UCSD-AML1 (cell line): ENCODE measurements around the gene CAST.

Experiments used
- DNase-seq: peaks from one replicate; lab custom pipeline; 2025; ENCODE audit not compliant: unreplicated experiment; lab: John Stamatoyannopoulos, UW

CAST gene

GRCh38 chr5:96809921-96810320 lies 147.7 kb downstream of the CAST start:
- no peak for DNase-seq

GRCh38 chr5:96812851-96813250 lies 150.7 kb downstream of the CAST start:
- DNase-seq = no peak

DNA sequence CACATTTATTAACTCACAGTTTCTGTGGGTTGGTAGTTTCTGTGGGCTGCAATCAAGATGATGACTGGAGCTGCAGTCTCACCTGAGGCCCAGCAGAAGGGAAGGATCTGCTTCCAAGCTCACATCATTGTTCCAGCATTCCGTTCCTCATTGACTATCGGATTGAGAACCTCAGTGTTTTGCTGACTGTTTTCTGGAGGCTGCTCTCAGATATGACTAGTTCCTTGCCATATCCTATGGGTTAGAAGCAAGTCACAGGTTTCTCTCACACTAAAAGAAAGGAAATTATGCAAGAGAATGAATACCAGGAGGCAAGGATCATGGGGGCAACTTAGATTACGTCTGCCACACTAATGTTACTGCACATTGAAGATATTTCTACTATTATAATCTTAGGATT lies 151.9 kb downstream of the CAST start:
- no peak for DNase-seq

DNA sequence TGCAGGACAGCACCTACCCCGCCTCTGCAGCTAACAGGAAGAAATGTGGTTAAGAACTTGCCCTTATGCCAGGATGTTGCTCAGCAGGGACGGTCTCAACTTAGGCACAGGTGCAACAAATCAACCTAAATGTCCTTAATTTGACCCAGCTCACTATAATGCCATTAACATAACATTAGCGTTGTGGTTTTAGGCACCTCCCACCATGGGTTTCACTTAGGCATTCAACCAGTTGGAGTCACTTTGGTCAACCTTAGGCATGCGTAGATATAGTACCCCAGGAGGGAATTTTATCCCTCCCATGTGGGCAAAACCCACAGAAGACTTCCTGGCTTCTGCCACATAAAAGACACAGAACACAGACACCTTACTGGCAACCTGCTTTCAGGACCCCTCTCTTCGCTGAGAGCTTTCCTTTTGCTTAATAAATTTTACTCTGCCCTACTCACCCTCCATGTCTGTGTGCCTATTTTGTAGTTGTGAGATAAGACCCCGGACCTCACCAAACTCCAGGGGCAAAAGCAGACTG lies 154.3 kb downstream of the CAST start:
- peak; percentile 34 for DNase-seq

DNA sequence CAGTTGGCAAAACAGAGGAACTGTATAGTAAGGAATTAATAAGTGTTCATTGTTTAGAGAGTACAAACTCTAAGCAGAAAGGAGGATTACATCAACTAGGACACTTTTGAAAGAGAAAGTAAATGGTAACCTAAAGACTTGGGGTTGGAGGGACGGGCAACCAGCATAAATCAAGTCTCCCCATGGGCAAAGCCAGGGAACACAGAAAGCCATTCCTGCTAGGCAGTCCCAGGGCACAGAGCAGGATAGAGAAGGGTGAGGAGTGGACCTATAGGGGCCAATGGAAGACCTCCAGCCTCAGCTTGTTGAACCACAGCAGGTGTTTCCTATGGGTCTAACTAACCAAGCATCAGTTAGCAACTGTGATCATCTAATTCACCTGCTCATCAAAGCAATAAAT lies 154.8 kb downstream of the CAST start:
- DNase-seq = no peak

GRCh38 chr5:96817506-96817905 lies 155.3 kb downstream of the CAST start:
- DNase-seq = no peak

DNA sequence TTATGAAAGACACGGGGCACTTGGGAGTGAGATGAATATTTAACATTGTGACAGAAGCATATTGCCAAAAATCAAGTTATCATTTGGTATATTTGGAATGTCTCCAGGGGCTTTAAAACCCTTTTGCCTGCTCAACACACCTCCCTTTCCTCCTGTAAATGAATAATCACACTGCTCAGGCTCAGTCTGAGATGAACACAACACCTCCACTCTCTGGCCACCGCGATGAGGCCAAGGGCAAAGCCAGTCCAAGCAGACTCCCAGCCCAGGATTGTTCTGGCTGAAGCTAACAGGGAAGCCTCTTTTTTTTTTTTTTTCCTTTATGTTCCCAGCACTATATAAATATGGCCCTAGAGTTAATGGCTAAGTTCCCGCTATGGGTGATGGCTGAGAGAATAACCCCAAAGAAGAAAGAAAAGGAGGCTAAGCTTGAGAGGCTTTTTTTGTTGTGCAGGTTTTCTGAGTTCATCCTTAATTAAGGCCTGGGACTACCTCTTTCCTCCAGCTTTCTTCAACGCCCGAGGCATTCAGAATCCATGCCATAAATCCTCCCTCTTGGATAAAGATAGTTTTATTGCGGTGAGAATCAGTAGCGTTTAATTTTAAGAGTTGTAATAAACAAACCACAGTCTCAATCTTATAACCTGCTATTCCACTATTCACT lies 156.1 kb downstream of the CAST start:
- no peak for DNase-seq

- no peak for DNase-seq
Observed at GRCh38 chr5:96819806-96820205, 157.6 kb downstream of the CAST start.

- DNase-seq = peak; percentile 12
Observed at GRCh38 chr5:96821260-96821916, 159.2 kb downstream of the CAST start.

GRCh38 chr5:96822686-96823459 lies 160.7 kb downstream of the CAST start:
- no peak for DNase-seq

DNA sequence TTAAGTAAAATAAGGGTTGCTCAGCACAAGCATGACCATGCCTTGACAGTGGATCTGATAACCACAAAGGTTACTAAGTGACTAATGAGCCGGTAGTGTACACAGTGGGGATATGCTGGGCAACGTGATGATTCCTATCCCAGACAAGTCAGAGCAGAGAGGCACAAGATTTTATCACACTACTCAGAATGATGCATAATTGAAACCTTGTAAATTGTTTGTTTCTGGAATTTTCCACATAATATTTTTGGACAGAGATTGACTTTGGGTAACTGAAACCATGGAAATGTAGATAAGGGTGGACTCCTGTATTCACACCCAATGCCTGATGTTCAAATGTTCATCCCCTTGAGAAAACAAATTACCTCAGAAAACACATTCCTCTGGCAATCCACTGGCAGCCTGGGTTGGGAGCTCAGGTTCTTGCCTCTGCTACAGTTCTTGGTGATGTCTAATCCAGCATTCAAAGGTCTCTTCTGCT lies 161.8 kb downstream of the CAST start:
- no peak for DNase-seq
